OCI-LY3 (cell line): ENCODE data around the gene HOXB3.

Experiments
- H2AFZ ChIP-seq: fragments of 200-600, 300-600 bp; shearing (Covaris generic); 2 replicates; pipeline ENCODE4 v1.6.0; 2014; ENCODE audit warnings: antibody characterized with exemption, low read depth, low read length
- H3K27ac ChIP-seq: fragments of 200-600, 300-600 bp; sonication (generic); 2 replicates; pipeline ENCODE4 v1.5.1; 2014; ENCODE audit warnings: mild to moderate bottlenecking, low read length, moderate library complexity, mixed read lengths
- H3K27me3 ChIP-seq: fragments of 200-600, 300-600 bp; sonication (generic); 2 replicates; pipeline ENCODE4 v1.6.1; 2014; ENCODE audit warnings: low read depth, low read length, mixed read lengths
- H3K36me3 ChIP-seq: fragments of 200-600, 300-600 bp; sonication (generic); replicated peaks from 2 replicates; pipeline ENCODE3; 2014; ENCODE audit warnings: low read depth, low read length, mixed read lengths
- H3K4me1 ChIP-seq: fragments of 300-600, 200-600 bp; sonication (generic); 2 replicates; pipeline ENCODE4 v1.6.1; 2014; ENCODE audit warnings: low read length, mixed read lengths
- H3K4me2 ChIP-seq: fragments of 200-600, 300-600 bp; sonication (generic); 2 replicates; pipeline ENCODE4 v1.6.1; 2014; ENCODE audit warnings: low read length, mixed read lengths
- H3K4me3 ChIP-seq: fragments of 300-600, 200-600 bp; sonication (generic); 2 replicates; pipeline ENCODE4 v1.5.1; 2014; ENCODE audit warnings: antibody characterized with exemption, mild to moderate bottlenecking, low read length, moderate library complexity
- H3K79me2 ChIP-seq: fragments of 300-600, 200-600 bp; shearing (Covaris generic); 2 replicates; pipeline ENCODE4 v1.6.1; 2014; ENCODE audit warnings: mild to moderate bottlenecking, low read length, mixed read lengths
- H3K9ac ChIP-seq: fragments of 300-600, 200-600 bp; shearing (Covaris generic); 2 replicates; pipeline ENCODE4 v1.6.0; 2014; ENCODE audit warnings: mild to moderate bottlenecking, low read length, moderate library complexity
- H3K9me3 ChIP-seq: fragments of 200-600, 300-600 bp; shearing (Covaris generic); 2 replicates; pipeline ENCODE4 v1.6.1; 2014; ENCODE audit warnings: low read length, mixed read lengths; ENCODE audit not compliant: insufficient read depth
- H4K20me1 ChIP-seq: fragments of 200-600, 300-600 bp; sonication (generic); 2 replicates; pipeline ENCODE4 v1.6.1; 2016; ENCODE audit warnings: low read length, mixed read lengths; ENCODE audit not compliant: insufficient read depth
- CTCF ChIP-seq: fragments of 200-600, 300-600 bp; sonication (generic); IDR thresholded peaks from 2 replicates; pipeline ENCODE4 v1.5.1; 2014; ENCODE audit warnings: antibody characterized with exemption, low read length, low read depth
- EZH2phosphoT487 ChIP-seq: fragments of 200-600 bp; shearing (Covaris generic); IDR thresholded peaks from 2 replicates; pipeline ENCODE4 v1.6.1; 2018; ENCODE audit warnings: antibody characterized with exemption, mixed run types, low read depth

The HOXB3 gene

DNA sequence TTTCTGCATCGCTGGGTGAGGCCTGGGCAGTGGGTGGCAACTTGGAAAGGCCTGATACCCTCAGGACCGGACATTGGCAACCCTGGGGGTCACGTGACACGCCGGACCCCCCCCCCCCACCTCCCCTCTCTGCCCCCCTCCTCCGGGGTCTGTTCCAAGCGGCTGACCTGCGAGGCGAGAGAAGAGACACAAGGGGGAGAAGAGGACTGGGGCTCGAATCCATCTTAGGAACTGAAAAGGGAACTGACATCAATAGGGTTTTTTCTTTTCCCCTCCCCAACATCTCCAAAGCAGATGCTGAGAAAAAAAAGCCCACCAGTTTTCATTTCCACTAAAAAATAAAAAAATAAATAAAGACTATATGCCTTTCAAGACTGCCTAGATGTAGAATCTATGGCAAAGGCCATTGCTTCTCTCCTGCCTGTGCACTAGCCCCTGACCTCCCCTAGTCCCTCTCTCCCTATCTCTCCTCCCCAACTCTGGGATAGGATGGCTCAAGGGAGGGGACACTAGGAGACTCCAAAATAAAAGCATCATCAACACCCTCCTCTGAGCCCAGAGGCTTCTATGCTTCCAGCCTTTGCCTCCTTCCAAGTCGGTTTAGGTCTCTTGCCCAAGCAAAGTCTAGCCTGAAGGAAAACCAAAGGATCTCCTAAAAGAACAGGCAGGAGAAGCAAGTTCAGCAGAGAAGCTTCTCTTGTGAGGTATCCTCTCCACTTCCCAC, 37.4 kb downstream of the HOXB3 start:
- Histone ChIP-seq H3K4me3 (peak overlapping the region; percentile 62), H3K9me3 (no peaks in the 10 kb centered on the region), H4K20me1 (no peaks in the 10 kb centered on the region), H3K9ac (peak overlapping the region; percentile 81), H3K79me2 (peaks cover 36% of the 10 kb centered on the region), H3K27ac (peak overlapping the region; percentile 94), H3K4me1 (peaks cover 47% of the 10 kb centered on the region), H3K4me2 (peak overlapping the region; percentile 77), H3K36me3 (peaks cover 24% of the 10 kb centered on the region), H2AFZ (no peak overlapping the region; the same call in 1 of the 2 replicates), H3K27me3 (no peaks in the 10 kb centered on the region)
- peak; percentile 33 for TF ChIP-seq CTCF
- TF ChIP-seq EZH2phosphoT487: no peak

DNA sequence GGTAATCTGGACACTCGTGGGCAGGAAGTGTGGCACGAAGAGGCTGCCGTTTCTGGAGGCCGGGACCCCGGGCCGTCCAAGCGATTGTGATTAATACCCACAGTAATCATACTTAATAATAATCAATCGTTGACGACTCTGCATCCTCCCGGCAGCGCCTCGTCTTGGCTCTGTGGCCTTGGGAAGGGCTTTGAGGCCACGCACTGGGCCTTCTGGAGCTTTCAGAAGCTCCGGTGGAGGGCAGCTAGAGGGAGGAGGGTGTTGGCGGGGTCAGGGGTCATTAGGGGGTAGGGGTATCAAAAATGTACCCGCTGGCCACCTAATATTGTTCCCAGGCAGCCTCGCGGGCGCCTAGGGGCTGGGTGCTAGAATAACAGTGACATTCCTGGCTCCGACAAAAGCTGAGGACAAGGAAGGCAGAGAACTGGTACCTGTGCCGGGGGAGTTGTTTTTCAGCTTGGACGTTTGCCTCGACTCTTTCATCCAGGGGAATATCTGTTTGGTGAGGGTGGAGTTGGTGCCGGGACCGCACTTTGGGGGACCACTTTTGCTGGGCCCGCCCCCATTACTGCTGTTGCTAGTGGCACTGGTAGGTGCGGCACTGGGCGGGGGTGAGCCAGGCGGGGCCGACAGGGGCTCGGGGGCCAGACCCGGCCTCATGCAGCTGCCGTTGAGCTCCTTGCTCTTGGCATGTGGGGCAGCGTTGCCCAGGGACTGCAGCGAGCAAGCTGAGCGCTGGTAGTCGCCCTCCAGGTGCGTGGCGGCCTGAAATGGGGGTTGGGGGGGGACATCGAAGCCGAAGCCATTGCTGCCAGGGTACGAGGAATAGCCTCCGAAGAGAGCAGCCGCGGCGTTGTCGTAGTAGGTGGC, 38.2 kb downstream of the HOXB3 start:
- H3K27me3 ChIP-seq: no peaks in the 10 kb centered on the region
- TF ChIP-seq CTCF: no peak
- TF ChIP-seq EZH2phosphoT487: no peak

DNA sequence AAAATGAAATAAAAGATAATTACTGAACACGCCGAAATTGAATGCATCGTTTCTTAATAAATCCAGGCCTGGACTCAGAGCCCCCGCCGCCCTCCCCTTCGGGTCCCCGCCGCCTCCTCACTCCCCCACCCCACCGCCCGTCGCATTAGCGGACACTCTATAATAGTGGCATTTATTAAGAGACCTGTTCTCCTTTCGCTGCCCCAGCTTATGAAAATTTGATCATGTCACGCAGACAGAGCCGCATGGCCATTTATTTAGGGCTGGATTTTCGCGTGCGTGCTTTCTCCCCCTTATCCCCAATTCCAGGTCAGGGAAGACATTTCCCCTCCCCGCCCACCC, 38.9 kb downstream of the HOXB3 start:
- Histone ChIP-seq H3K27me3 (no peaks in the 10 kb centered on the region), H3K4me3 (no peak overlapping the region)

More for the DNA sequence above, 38.2 kb downstream of the HOXB3 start:
- Histone ChIP-seq H3K9ac (peak overlapping the region; percentile 81), H3K79me2 (peaks cover 35% of the 10 kb centered on the region), H2AFZ (no peak overlapping the region), H4K20me1 (no peaks in the 10 kb centered on the region), H3K4me1 (peaks cover 45% of the 10 kb centered on the region), H3K4me3 (peak overlapping the region; percentile 60), H3K36me3 (peaks cover 24% of the 10 kb centered on the region), H3K9me3 (no peaks in the 10 kb centered on the region), H3K4me2 (peak overlapping the region; percentile 73), H3K27ac (peak overlapping the region; percentile 94)

More for the DNA sequence above, 38.9 kb downstream of the HOXB3 start:
- Histone ChIP-seq H2AFZ (no peak overlapping the region), H3K79me2 (peaks cover 31% of the 10 kb centered on the region), H4K20me1 (no peaks in the 10 kb centered on the region), H3K9me3 (no peaks in the 10 kb centered on the region), H3K4me2 (no peak overlapping the region), H3K9ac (no peak overlapping the region), H3K36me3 (peaks cover 24% of the 10 kb centered on the region), H3K4me1 (peaks cover 39% of the 10 kb centered on the region), H3K27ac (no peak overlapping the region)
- TF ChIP-seq CTCF: no peak
- TF ChIP-seq EZH2phosphoT487: no peak
